HL-60 (cell line): ENCODE measurements around the gene ARRDC4.

Experiments used
- DNase-seq, 2 experiments: peaks; one replicate each; pipeline ENCODE4 v3.0.0-alpha.2; 2010 to 2020; ENCODE audit warnings: low read depth in 1 of 2, low spot score in 1 of 2
- H3K27ac ChIP-seq: fragments of 250-450 bp; sonication (Bioruptor Pico); replicated peaks from 2 replicates; pipeline ENCODE4 v1.5.1; 2020; ENCODE audit warnings: mild to moderate bottlenecking, moderate library complexity
- H3K27me3 ChIP-seq: fragments of 250-450 bp; sonication (Bioruptor Pico); 2 replicates; pipeline ENCODE4 v1.5.1; 2021; ENCODE audit warnings: mild to moderate bottlenecking, moderate library complexity; ENCODE audit not compliant: insufficient read depth, poor library complexity, severe bottlenecking
- H3K4me3 ChIP-seq: replicated peaks from 2 replicates; pipeline ENCODE4 v1.5.1; 2011; ENCODE audit warnings: mild to moderate bottlenecking, control low read depth, low read length; ENCODE audit not compliant: insufficient read depth
- GABPA ChIP-seq: IDR thresholded peaks from 2 replicates; pipeline ENCODE4 v1.6.1; 2012; ENCODE audit warnings: low read depth
- POLR2AphosphoS5 ChIP-seq: IDR thresholded peaks from 2 replicates; pipeline ENCODE4 v1.6.1; 2012; ENCODE audit warnings: low read depth
- SPI1 ChIP-seq: IDR thresholded peaks from 2 replicates; pipeline ENCODE4 v1.6.1; 2012; ENCODE audit warnings: low read depth, mild to moderate bottlenecking, borderline replicate concordance
- TF ChIP-seq, protein P1 (sequence below): IDR thresholded peaks from one replicate; pipeline ENCODE4 v1.5.1; 2011; ENCODE audit warnings: low read length, control low read depth, inconsistent platforms; ENCODE audit not compliant: insufficient read depth
- TF ChIP-seq, protein P2 (sequence below): IDR thresholded peaks from 2 replicates; pipeline ENCODE4 v1.6.1; 2012; ENCODE audit warnings: low read depth; ENCODE audit not compliant: insufficient replicate concordance

ARRDC4 gene

DNA sequence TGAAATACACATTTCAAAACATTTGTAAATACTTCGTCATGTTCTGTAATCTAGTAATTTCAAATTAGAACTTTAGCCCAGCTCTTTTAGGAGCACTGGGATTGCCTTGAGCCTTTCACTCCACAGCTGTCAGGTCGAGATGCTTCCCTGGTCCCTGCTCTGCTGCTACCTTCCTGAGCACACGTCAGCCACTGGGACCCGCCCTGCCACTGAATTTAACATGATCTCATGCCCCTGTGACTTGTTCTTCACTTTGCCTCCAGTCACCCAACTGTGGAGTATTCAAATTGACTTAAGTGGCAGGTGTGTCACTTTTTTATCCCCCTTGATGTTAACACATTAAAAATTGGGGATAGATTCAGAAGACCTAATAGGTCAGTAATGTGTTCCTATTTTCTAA is 3.3 kb downstream of the ARRDC4 start:
- Histone ChIP-seq H3K4me3 (no peak overlapping the region), H3K27me3 (no peaks in the 10 kb centered on the region), H3K27ac (no peak overlapping the region)
- TF ChIP-seq GABPA (no peak), POLR2AphosphoS5 (no peak), SPI1 (no peak)
- TF ChIP-seq, protein P1, sequence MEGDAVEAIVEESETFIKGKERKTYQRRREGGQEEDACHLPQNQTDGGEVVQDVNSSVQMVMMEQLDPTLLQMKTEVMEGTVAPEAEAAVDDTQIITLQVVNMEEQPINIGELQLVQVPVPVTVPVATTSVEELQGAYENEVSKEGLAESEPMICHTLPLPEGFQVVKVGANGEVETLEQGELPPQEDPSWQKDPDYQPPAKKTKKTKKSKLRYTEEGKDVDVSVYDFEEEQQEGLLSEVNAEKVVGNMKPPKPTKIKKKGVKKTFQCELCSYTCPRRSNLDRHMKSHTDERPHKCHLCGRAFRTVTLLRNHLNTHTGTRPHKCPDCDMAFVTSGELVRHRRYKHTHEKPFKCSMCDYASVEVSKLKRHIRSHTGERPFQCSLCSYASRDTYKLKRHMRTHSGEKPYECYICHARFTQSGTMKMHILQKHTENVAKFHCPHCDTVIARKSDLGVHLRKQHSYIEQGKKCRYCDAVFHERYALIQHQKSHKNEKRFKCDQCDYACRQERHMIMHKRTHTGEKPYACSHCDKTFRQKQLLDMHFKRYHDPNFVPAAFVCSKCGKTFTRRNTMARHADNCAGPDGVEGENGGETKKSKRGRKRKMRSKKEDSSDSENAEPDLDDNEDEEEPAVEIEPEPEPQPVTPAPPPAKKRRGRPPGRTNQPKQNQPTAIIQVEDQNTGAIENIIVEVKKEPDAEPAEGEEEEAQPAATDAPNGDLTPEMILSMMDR = no peak
- TF ChIP-seq, protein P2, sequence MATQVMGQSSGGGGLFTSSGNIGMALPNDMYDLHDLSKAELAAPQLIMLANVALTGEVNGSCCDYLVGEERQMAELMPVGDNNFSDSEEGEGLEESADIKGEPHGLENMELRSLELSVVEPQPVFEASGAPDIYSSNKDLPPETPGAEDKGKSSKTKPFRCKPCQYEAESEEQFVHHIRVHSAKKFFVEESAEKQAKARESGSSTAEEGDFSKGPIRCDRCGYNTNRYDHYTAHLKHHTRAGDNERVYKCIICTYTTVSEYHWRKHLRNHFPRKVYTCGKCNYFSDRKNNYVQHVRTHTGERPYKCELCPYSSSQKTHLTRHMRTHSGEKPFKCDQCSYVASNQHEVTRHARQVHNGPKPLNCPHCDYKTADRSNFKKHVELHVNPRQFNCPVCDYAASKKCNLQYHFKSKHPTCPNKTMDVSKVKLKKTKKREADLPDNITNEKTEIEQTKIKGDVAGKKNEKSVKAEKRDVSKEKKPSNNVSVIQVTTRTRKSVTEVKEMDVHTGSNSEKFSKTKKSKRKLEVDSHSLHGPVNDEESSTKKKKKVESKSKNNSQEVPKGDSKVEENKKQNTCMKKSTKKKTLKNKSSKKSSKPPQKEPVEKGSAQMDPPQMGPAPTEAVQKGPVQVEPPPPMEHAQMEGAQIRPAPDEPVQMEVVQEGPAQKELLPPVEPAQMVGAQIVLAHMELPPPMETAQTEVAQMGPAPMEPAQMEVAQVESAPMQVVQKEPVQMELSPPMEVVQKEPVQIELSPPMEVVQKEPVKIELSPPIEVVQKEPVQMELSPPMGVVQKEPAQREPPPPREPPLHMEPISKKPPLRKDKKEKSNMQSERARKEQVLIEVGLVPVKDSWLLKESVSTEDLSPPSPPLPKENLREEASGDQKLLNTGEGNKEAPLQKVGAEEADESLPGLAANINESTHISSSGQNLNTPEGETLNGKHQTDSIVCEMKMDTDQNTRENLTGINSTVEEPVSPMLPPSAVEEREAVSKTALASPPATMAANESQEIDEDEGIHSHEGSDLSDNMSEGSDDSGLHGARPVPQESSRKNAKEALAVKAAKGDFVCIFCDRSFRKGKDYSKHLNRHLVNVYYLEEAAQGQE = no peak
- DNase-seq = no peak

DNA sequence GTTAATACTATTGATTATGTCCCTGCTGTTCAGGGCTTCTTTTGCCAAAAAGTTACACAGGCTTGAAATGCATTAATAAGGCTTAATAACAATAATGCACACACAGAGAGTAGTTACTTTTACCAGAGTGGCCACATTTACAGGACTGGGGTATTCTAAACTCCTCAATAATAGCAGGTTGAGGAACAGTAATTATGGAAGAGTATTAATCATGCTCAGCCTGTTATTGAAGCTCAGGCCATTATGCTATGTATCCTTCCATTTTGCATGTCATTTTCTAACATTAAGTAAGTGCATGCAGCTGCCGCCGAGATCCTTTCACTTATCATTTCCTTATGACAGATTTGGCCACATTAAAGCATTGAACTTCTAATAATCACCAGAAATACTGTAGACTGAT is 5.7 kb downstream of the ARRDC4 start:
- no peak for DNase-seq
- Histone ChIP-seq H3K27me3 (no peaks in the 10 kb centered on the region), H3K4me3 (no peak overlapping the region), H3K27ac (no peak overlapping the region)
- TF ChIP-seq, protein P2 = no peak
- TF ChIP-seq, protein P1 = no peak
- TF ChIP-seq SPI1 (no peak), GABPA (no peak), POLR2AphosphoS5 (no peak)

DNA sequence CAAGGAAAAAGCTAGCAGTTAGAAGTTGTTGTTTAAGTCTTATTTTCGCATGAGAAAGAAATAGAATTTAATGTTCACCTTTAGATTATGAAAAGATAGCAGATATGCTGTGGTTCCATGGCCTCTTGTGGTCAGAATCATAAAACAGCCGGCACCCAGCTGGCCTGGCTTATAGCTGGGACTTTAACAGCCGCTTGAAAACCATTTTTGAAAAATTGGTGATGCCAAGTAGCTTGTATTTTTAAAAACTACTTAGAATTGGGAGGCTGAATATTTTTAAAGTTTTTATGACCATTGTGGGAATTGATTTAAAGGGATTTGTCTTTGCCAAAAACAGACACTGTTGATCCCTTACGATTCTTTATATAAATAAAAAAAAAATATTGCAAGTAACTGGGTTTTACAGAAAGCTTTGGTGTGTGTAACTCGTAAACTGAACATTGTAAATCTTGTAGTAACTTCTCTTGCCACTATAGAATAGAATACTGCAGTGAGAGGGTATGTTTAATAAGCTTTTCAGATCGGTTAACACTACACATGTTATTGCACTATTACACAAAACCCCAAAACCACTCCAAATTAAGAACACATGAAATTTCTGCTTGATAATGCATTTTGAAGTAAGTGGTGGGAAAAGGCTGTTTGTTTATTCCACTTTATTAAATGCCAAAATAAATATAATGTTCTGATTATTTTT is 6.6 kb downstream of the ARRDC4 start:
- Histone ChIP-seq H3K4me3 (no peak overlapping the region), H3K27ac (no peak overlapping the region), H3K27me3 (no peaks in the 10 kb centered on the region)
- TF ChIP-seq SPI1 (no peak), GABPA (no peak), POLR2AphosphoS5 (no peak)
- TF ChIP-seq, protein P1 = no peak
- TF ChIP-seq, protein P2 = no peak
- DNase-seq = no peak
